Measurements from ENCODE around the gene BIRC3.

GRCh38 chr11:102357116-102357515 lies 39.8 kb downstream of the BIRC3 start:
- TF ChIP-seq EP300 (IDR thresholded peaks at IDR 0.05; ENCODE audit: low read depth): no peak
- TF ChIP-seq POLR2AphosphoS5 (IDR thresholded peaks at IDR 0.05): no peak
- TF ChIP-seq, protein P1, sequence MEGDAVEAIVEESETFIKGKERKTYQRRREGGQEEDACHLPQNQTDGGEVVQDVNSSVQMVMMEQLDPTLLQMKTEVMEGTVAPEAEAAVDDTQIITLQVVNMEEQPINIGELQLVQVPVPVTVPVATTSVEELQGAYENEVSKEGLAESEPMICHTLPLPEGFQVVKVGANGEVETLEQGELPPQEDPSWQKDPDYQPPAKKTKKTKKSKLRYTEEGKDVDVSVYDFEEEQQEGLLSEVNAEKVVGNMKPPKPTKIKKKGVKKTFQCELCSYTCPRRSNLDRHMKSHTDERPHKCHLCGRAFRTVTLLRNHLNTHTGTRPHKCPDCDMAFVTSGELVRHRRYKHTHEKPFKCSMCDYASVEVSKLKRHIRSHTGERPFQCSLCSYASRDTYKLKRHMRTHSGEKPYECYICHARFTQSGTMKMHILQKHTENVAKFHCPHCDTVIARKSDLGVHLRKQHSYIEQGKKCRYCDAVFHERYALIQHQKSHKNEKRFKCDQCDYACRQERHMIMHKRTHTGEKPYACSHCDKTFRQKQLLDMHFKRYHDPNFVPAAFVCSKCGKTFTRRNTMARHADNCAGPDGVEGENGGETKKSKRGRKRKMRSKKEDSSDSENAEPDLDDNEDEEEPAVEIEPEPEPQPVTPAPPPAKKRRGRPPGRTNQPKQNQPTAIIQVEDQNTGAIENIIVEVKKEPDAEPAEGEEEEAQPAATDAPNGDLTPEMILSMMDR (IDR thresholded peaks at IDR 0.05): no peak
- no peak for TF ChIP-seq POLR2A (IDR thresholded peaks at IDR 0.05)

Data from transverse colon (tissue), 4 donors.